ENCODE results near the gene CDKN2AIPNL.

GRCh38 chr5:134440201-134440755, 28.6 kb upstream of the CDKN2AIPNL start:
- TF ChIP-seq, protein P1, sequence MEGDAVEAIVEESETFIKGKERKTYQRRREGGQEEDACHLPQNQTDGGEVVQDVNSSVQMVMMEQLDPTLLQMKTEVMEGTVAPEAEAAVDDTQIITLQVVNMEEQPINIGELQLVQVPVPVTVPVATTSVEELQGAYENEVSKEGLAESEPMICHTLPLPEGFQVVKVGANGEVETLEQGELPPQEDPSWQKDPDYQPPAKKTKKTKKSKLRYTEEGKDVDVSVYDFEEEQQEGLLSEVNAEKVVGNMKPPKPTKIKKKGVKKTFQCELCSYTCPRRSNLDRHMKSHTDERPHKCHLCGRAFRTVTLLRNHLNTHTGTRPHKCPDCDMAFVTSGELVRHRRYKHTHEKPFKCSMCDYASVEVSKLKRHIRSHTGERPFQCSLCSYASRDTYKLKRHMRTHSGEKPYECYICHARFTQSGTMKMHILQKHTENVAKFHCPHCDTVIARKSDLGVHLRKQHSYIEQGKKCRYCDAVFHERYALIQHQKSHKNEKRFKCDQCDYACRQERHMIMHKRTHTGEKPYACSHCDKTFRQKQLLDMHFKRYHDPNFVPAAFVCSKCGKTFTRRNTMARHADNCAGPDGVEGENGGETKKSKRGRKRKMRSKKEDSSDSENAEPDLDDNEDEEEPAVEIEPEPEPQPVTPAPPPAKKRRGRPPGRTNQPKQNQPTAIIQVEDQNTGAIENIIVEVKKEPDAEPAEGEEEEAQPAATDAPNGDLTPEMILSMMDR (IDR thresholded peaks at IDR 0.05) = no peak
- TF ChIP-seq POLR2A (IDR thresholded peaks at IDR 0.05) = no peak
